ENCODE results near the gene ZRANB3. TPM values are rescaled to one million over a fixed set of nuclear protein-coding genes. Genes with fewer than 3 reads are reported as not detected.

The ZRANB3 gene
- total RNA-seq, 1 experiment from 2014 or later, result 12.0 TPM

DNA sequence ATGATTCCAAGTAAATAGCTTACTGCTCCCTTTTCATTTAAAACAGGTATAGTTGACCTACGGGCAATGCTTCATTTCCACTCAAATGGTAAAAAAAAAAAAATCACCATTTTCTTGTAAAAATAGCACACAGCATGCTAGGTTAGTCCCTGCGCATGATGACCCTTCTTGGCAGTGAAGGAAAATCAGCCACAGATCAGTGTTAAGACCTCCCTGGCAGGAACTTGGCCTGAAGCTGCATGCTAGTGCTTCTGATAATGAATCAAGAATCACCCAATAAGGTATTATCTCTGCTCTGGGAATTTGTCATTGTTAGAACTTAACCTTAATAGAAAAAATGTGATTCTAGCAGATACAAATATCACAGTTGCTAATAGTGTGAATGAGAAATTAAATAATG is 312.6 kb downstream of the ZRANB3 start:
- H3K36me3 ChIP-seq (ENCODE audit: control insufficient read depth in 1 of 2, insufficient read depth in 2 of 2, low read length in 2 of 2), result no peaks in the 10 kb centered on the region; a peak in 1 of 4 replicates
- POLR2A ChIA-PET, result no interaction called here
- H3K27ac ChIP-seq (ENCODE audit: low read depth, low read length), result no peak overlapping the region
- no peak for TF ChIP-seq ZFX (IDR thresholded peaks at IDR 0.05)
- H3K9ac ChIP-seq (ENCODE audit: low read length), result no peak overlapping the region
- no peak overlapping the region for H3K4me3 ChIP-seq (replicated peaks in 1 of 2; ENCODE audit: low read depth in 1 of 2, low read length in 2 of 2)
- RAD21 ChIA-PET (ENCODE audit: low non-redundant PET in 1 of 2, low total read pairs in 2 of 2, uncharacterized antibody in 2 of 2, unreplicated experiment in 2 of 2), result no interaction called here
- intact Hi-C loops (cut with micrococcal nuclease), result no loop called here
- BruUV-seq (replicated peaks), result no TSS peak
- CTCF ChIA-PET, result no interaction called here
- no peak overlapping the region for H3K4me2 ChIP-seq (ENCODE audit: low read length)
- H3K9me3 ChIP-seq (ENCODE audit: control insufficient read depth in 1 of 2, insufficient read depth in 1 of 2, low read depth in 1 of 2, low read length in 2 of 2), result no peaks in the 10 kb centered on the region
- H3K9me2 ChIP-seq (ENCODE audit: insufficient read depth), result no peaks in the 10 kb centered on the region
- no peaks in the 10 kb centered on the region for H3K27me3 ChIP-seq (ENCODE audit: insufficient read depth, low read length)
- no peaks in the 10 kb centered on the region for H3K79me2 ChIP-seq (ENCODE audit: insufficient read depth, low read length)
- no peaks in the 10 kb centered on the region; the same call in 1 of the 2 replicates for H4K20me1 ChIP-seq (ENCODE audit: insufficient read depth)
- DNase-seq (ENCODE audit: low read depth, low spot score) (no peak), ATAC-seq (no peak)
- H2AFZ ChIP-seq (ENCODE audit: low read depth, low read length, poor library complexity, severe bottlenecking), result no peak overlapping the region
- no peaks in the 10 kb centered on the region for H3K4me1 ChIP-seq (ENCODE audit: control insufficient read depth in 1 of 2, insufficient read depth in 2 of 2, low read length in 2 of 2)

DNA sequence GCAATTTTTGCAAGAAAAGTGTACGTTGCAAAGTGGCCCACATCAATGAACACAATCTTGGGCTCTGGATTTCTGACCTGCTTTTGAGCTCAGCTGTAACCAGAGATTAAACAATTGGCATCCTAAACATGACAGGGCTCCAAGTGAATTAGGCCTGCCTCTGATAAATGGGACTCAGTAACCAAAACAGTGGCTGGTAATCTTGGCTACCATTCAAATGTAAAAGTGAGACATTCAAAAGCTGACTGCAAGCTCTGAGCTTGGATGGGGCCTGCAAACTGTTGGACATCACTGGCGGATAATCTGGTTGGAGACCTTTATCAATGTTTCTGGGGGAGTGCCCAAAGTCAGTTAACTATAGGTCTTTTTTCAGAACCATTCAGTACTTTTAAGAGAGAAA is 318.3 kb downstream of the ZRANB3 start:
- TF ChIP-seq SP1 (IDR thresholded peaks at IDR 0.05; ENCODE audit: low read depth) (no peak), POLR2A (IDR thresholded peaks at IDR 0.05; ENCODE audit: borderline replicate concordance, extremely low read depth, insufficient read depth, insufficient read length) (no peak), ZFX (IDR thresholded peaks at IDR 0.05) (no peak), SIN3A (IDR thresholded peaks at IDR 0.05; ENCODE audit: low read depth) (no peak), EGR1 (IDR thresholded peaks at IDR 0.05; ENCODE audit: low read depth) (no peak), EZH2 (IDR thresholded peaks at IDR 0.05) (no peak), FOSL1 (IDR thresholded peaks at IDR 0.05; ENCODE audit: low read depth) (no peak), JUND (IDR thresholded peaks at IDR 0.05) (no peak)
- TF ChIP-seq, protein P1, sequence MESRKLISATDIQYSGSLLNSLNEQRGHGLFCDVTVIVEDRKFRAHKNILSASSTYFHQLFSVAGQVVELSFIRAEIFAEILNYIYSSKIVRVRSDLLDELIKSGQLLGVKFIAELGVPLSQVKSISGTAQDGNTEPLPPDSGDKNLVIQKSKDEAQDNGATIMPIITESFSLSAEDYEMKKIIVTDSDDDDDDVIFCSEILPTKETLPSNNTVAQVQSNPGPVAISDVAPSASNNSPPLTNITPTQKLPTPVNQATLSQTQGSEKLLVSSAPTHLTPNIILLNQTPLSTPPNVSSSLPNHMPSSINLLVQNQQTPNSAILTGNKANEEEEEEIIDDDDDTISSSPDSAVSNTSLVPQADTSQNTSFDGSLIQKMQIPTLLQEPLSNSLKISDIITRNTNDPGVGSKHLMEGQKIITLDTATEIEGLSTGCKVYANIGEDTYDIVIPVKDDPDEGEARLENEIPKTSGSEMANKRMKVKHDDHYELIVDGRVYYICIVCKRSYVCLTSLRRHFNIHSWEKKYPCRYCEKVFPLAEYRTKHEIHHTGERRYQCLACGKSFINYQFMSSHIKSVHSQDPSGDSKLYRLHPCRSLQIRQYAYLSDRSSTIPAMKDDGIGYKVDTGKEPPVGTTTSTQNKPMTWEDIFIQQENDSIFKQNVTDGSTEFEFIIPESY (IDR thresholded peaks at IDR 0.05; ENCODE audit: extremely low read depth, insufficient replicate concordance, low read length), result no peak
- TF ChIP-seq, protein P2, sequence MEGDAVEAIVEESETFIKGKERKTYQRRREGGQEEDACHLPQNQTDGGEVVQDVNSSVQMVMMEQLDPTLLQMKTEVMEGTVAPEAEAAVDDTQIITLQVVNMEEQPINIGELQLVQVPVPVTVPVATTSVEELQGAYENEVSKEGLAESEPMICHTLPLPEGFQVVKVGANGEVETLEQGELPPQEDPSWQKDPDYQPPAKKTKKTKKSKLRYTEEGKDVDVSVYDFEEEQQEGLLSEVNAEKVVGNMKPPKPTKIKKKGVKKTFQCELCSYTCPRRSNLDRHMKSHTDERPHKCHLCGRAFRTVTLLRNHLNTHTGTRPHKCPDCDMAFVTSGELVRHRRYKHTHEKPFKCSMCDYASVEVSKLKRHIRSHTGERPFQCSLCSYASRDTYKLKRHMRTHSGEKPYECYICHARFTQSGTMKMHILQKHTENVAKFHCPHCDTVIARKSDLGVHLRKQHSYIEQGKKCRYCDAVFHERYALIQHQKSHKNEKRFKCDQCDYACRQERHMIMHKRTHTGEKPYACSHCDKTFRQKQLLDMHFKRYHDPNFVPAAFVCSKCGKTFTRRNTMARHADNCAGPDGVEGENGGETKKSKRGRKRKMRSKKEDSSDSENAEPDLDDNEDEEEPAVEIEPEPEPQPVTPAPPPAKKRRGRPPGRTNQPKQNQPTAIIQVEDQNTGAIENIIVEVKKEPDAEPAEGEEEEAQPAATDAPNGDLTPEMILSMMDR (IDR thresholded peaks at IDR 0.05 in 2 of 3, conservative IDR thresholded peaks at IDR 0.05 in 1 of 3; ENCODE audit: borderline replicate concordance in 1 of 3, insufficient read depth in 1 of 3, low read depth in 2 of 3, low read length in 2 of 3), result no peak
- TF ChIP-seq, protein P3, sequence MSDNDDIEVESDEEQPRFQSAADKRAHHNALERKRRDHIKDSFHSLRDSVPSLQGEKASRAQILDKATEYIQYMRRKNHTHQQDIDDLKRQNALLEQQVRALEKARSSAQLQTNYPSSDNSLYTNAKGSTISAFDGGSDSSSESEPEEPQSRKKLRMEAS (IDR thresholded peaks at IDR 0.05), result no peak
- H2AFZ ChIP-seq (ENCODE audit: low read depth, low read length, poor library complexity, severe bottlenecking), result no peak overlapping the region
- no peaks in the 10 kb centered on the region for H4K20me1 ChIP-seq (ENCODE audit: insufficient read depth)
- RAD21 ChIA-PET (ENCODE audit: low non-redundant PET in 1 of 2, low total read pairs in 2 of 2, uncharacterized antibody in 2 of 2, unreplicated experiment in 2 of 2), result no interaction called here
- H3K79me2 ChIP-seq (ENCODE audit: insufficient read depth, low read length), result no peaks in the 10 kb centered on the region
- ATAC-seq (no peak), DNase-seq (ENCODE audit: low read depth, low spot score) (no peak)
- H3K36me3 ChIP-seq (ENCODE audit: control insufficient read depth in 1 of 2, insufficient read depth in 2 of 2, low read length in 2 of 2), result no peaks in the 10 kb centered on the region
- H3K4me1 ChIP-seq (ENCODE audit: control insufficient read depth in 1 of 2, insufficient read depth in 2 of 2, low read length in 2 of 2), result no peaks in the 10 kb centered on the region
- CTCF ChIA-PET, result no interaction called here
- no peak overlapping the region for H3K4me2 ChIP-seq (ENCODE audit: low read length)
- no TSS peak for BruUV-seq (replicated peaks)
- no peaks in the 10 kb centered on the region for H3K9me3 ChIP-seq (ENCODE audit: control insufficient read depth in 1 of 2, insufficient read depth in 1 of 2, low read depth in 1 of 2, low read length in 2 of 2)
- H3K9ac ChIP-seq (ENCODE audit: low read length), result no peak overlapping the region
- no peak overlapping the region for H3K4me3 ChIP-seq (replicated peaks in 1 of 2; ENCODE audit: low read depth in 1 of 2, low read length in 2 of 2)
- H3K27me3 ChIP-seq (ENCODE audit: insufficient read depth, low read length), result no peaks in the 10 kb centered on the region
- intact Hi-C loops (cut with micrococcal nuclease), result no loop called here
- H3K27ac ChIP-seq (ENCODE audit: low read depth, low read length), result no peak overlapping the region
- POLR2A ChIA-PET, result no interaction called here
- no peaks in the 10 kb centered on the region for H3K9me2 ChIP-seq (ENCODE audit: insufficient read depth)

Data from HCT116 (cell line).